Left ventricle myocardium inferior (tissue), 1 donor: Measurements from ENCODE around the gene PADI4. TPM values are rescaled to one million over a fixed set of nuclear protein-coding genes. Genes with fewer than 3 reads are reported as not detected.
"Not testable (repeated sequence)": the region's sequence is repeated elsewhere in the genome, so short reads cannot be mapped to it uniquely, and the experiment has no call there.

ENCODE experiments used
- DNase-seq: peaks from one replicate; pipeline ENCODE4 v3.0.0-alpha.2; 2020
- H3K27ac ChIP-seq: fragments of 200-600 bp; replicated peaks from 2 replicates; pipeline ENCODE4 v1.8.0; 2021
- H3K27me3 ChIP-seq: fragments of 200-600 bp; 2 replicates; pipeline ENCODE4 v1.8.0; 2021; ENCODE audit warnings: low read depth
- H3K36me3 ChIP-seq: fragments of 200-600 bp; 2 replicates; pipeline ENCODE4 v1.8.0; 2021
- H3K4me1 ChIP-seq: fragments of 200-600 bp; 2 replicates; pipeline ENCODE4 v1.8.0; 2021
- H3K4me3 ChIP-seq: fragments of 200-600 bp; 2 replicates; pipeline ENCODE4 v1.8.0; 2021; ENCODE audit warnings: mild to moderate bottlenecking, moderate library complexity
- H3K9me3 ChIP-seq: fragments of 200-600 bp; replicated peaks from 2 replicates; pipeline ENCODE4 v1.8.0; 2021
- CTCF ChIP-seq: fragments of 200-600 bp; IDR thresholded peaks from 2 replicates; pipeline ENCODE4 v1.8.0; 2021; ENCODE audit warnings: antibody characterized with exemption, mild to moderate bottlenecking, borderline replicate concordance
- intact Hi-C: fragments of 100-400 bp; cut with micrococcal nuclease; formaldehyde crosslinking; loops from one replicate; pipeline ENCODE4 v1.11.0; 2022
- total RNA-seq: library from RNA; stranded (reverse); fragmentation: NEBNext Ultra II Directional; extraction: Animal tissue kit (Norgen Biotek cat#: 25700); gene quantifications from one replicate; pipeline ENCODE4 v1.2.1, GENCODE V29; 2021
- donor health status: DM: no; HTN: yes; CAD: no; lungs with severe emphysema.

Gene PADI4
- total RNA-seq, 1 donor from 2014 or later, result 0.22 TPM

GRCh38 chr1:17335821-17336710 is 28.1 kb downstream of the PADI4 start:
- H3K27me3 ChIP-seq, result peaks cover 89% of the 10 kb centered on the region
- peak; percentile 74 for TF ChIP-seq CTCF
- H3K4me3 ChIP-seq, result no peak overlapping the region
- intact Hi-C loops, result no loop called here
- DNase-seq, result peak; percentile 46
- no peak overlapping the region for H3K27ac ChIP-seq
- H3K4me1 ChIP-seq, result no peaks in the 10 kb centered on the region
- no peaks in the 10 kb centered on the region for H3K9me3 ChIP-seq
- H3K36me3 ChIP-seq, result no peaks in the 10 kb centered on the region

- Histone ChIP-seq H3K27ac (no peak overlapping the region), H3K4me3 (no peak overlapping the region), H3K4me1 (no peaks in the 10 kb centered on the region), H3K9me3 (no peaks in the 10 kb centered on the region), H3K27me3 (peaks cover 85% of the 10 kb centered on the region), H3K36me3 (no peaks in the 10 kb centered on the region)
- TF ChIP-seq CTCF, result no peak
- intact Hi-C loops, result no loop called here
- DNase-seq, result no peak
Measured at GRCh38 chr1:17338706-17339493, 30.9 kb downstream of the PADI4 start.

- Histone ChIP-seq H3K4me1 (no peaks in the 10 kb centered on the region), H3K36me3 (no peaks in the 10 kb centered on the region), H3K9me3 (peaks cover 5% of the 10 kb centered on the region), H3K4me3 (no peak overlapping the region), H3K27me3 (peaks cover 79% of the 10 kb centered on the region), H3K27ac (no peak overlapping the region)
- intact Hi-C loops, result no loop called here
- no peak for DNase-seq
- TF ChIP-seq CTCF, result no peak
Measured at GRCh38 chr1:17339521-17339920, 31.5 kb downstream of the PADI4 start.

- Histone ChIP-seq H3K36me3 (no peaks in the 10 kb centered on the region), H3K27me3 (peaks cover 76% of the 10 kb centered on the region), H3K4me1 (no peaks in the 10 kb centered on the region), H3K27ac (no peak overlapping the region), H3K4me3 (no peak overlapping the region), H3K9me3 (peaks cover 5% of the 10 kb centered on the region)
- no peak for DNase-seq
- no peak for TF ChIP-seq CTCF
- intact Hi-C loops, result no loop called here
Measured at GRCh38 chr1:17340358-17340757, 32.4 kb downstream of the PADI4 start.

- Histone ChIP-seq H3K4me1 (no peaks in the 10 kb centered on the region), H3K9me3 (peaks cover 5% of the 10 kb centered on the region), H3K27ac (no peak overlapping the region), H3K27me3 (peaks cover 76% of the 10 kb centered on the region), H3K4me3 (no peak overlapping the region), H3K36me3 (no peaks in the 10 kb centered on the region)
- TF ChIP-seq CTCF, result no peak
- no peak for DNase-seq
- intact Hi-C loops, result no loop called here
Measured at GRCh38 chr1:17342014-17342441, 34.0 kb downstream of the PADI4 start.

- intact Hi-C loops, DNase-seq, H3K4me1 ChIP-seq, H3K27ac ChIP-seq, H3K4me3 ChIP-seq, H3K9me3 ChIP-seq, H3K36me3 ChIP-seq: not testable (repeated sequence)
- H3K27me3 ChIP-seq, result peaks cover 82% of the 10 kb centered on the region
Measured at GRCh38 chr1:17345506-17345905, 37.5 kb downstream of the PADI4 start.
